Measurements from ENCODE around the gene ITPR1. TPM values are rescaled to one million over a fixed set of nuclear protein-coding genes. Genes with fewer than 3 reads are reported as not detected.

The ITPR1 gene
- total and polyA plus RNA-seq, 3 donors from 2014 or later, result 26.5 to 129 (median 59.7) TPM

DNA sequence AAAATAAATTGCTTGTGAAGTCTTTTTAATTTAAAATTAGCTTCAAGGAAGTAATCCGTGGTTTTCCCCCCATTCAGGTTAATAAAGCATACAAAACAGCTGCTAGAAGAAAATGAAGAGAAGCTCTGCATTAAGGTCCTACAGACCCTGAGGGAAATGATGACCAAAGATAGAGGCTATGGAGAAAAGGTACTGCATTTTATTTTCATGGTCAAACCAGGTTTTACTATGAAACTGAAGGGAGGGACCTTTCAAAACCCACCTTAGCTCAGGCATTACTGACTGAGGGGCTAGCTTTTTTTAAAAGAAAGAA is 218.5 kb downstream of the ITPR1 start:
- no peak for DNase-seq
- TF ChIP-seq, protein P1, sequence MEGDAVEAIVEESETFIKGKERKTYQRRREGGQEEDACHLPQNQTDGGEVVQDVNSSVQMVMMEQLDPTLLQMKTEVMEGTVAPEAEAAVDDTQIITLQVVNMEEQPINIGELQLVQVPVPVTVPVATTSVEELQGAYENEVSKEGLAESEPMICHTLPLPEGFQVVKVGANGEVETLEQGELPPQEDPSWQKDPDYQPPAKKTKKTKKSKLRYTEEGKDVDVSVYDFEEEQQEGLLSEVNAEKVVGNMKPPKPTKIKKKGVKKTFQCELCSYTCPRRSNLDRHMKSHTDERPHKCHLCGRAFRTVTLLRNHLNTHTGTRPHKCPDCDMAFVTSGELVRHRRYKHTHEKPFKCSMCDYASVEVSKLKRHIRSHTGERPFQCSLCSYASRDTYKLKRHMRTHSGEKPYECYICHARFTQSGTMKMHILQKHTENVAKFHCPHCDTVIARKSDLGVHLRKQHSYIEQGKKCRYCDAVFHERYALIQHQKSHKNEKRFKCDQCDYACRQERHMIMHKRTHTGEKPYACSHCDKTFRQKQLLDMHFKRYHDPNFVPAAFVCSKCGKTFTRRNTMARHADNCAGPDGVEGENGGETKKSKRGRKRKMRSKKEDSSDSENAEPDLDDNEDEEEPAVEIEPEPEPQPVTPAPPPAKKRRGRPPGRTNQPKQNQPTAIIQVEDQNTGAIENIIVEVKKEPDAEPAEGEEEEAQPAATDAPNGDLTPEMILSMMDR (IDR thresholded peaks at IDR 0.05), result no peak
- no peak for TF ChIP-seq POLR2A (IDR thresholded peaks at IDR 0.05)
- WGBS, 2 donors, result 27 to 38% methylated on average over 1 of the region's 1 CpG
- H3K27ac ChIP-seq, result no peak overlapping the region
- intact Hi-C loops (cut with DNase I; ENCODE audit: low total_unique reads), result loop anchor here (5.0 kb wide), 1 partner anchor 346 kb away; no protein-coding TSS in a partner anchor
- no peaks in the 10 kb centered on the region for H3K9me3 ChIP-seq
- H3K4me3 ChIP-seq, result no peak overlapping the region
- no peaks in the 10 kb centered on the region for H3K36me3 ChIP-seq (ENCODE audit: low read depth, missing control alignments)
- peaks cover 3% of the 10 kb centered on the region for H3K4me1 ChIP-seq
- no peaks in the 10 kb centered on the region for H3K27me3 ChIP-seq

DNA sequence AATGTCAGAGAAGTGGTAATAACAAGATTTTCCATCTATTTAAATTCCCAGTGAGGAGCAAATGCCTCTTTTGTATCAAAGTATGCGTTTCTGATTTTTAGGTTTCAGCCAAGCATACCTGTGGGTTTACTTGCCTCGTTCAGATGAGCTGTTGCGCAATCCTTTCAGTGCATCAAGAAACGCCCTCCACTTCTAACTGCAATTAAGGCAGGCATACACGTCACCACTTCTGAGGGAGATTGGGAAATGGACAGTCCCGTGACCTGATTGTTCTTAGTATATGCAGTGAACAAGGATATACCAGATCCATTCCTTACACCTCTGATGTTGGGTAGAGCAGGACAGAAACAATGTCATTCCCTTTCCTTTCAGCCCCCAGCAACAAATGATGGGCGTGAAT is 219.0 kb downstream of the ITPR1 start:
- H3K9me3 ChIP-seq, result no peaks in the 10 kb centered on the region
- DNase-seq, result no peak
- TF ChIP-seq POLR2A (IDR thresholded peaks at IDR 0.05), result no peak
- TF ChIP-seq, protein P1 (IDR thresholded peaks at IDR 0.05), result no peak
- no peak overlapping the region for H3K4me3 ChIP-seq
- H3K27me3 ChIP-seq, result no peaks in the 10 kb centered on the region
- 81 to 85% methylated on average over 7 of the region's 7 CpGs for WGBS, 2 donors
- intact Hi-C loops (cut with DNase I; ENCODE audit: low total_unique reads), result loop anchor here (5.0 kb wide), 1 partner anchor 345 kb away; no protein-coding TSS in a partner anchor
- peaks cover 3% of the 10 kb centered on the region for H3K4me1 ChIP-seq
- no peaks in the 10 kb centered on the region for H3K36me3 ChIP-seq (ENCODE audit: low read depth, missing control alignments)
- no peak overlapping the region for H3K27ac ChIP-seq

DNA sequence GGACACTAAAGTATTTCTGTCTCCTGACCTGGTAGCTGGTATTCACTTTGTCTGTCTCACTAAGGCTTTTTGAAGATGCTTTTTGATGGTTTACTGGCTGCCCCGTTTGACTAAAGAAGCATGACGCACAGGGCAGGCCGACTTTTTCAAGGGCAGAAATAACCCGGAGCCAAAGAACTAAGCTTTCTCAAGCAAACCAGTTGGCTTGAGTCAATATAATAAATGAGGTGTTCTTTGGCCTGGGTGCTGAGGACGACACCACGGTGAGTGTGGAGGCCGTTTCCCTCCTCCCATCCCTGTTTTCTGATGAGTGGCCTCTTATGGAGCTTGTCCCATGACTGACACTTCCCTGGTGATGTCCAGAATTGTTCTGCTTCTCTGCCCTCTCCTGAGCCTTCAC is 220.9 kb downstream of the ITPR1 start:
- 85 to 90% methylated on average over 7 of the region's 7 CpGs for WGBS, 2 donors
- DNase-seq, result no peak
- H3K9me3 ChIP-seq, result no peaks in the 10 kb centered on the region
- no peak overlapping the region for H3K27ac ChIP-seq
- H3K27me3 ChIP-seq, result no peaks in the 10 kb centered on the region
- H3K4me3 ChIP-seq, result no peak overlapping the region
- peaks cover 10% of the 10 kb centered on the region for H3K4me1 ChIP-seq
- TF ChIP-seq POLR2A (IDR thresholded peaks at IDR 0.05), result no peak
- H3K36me3 ChIP-seq (ENCODE audit: low read depth, missing control alignments), result no peaks in the 10 kb centered on the region
- intact Hi-C loops (cut with DNase I; ENCODE audit: low total_unique reads), result loop anchor here (5.0 kb wide), 1 partner anchor 343 kb away; no protein-coding TSS in a partner anchor

DNA sequence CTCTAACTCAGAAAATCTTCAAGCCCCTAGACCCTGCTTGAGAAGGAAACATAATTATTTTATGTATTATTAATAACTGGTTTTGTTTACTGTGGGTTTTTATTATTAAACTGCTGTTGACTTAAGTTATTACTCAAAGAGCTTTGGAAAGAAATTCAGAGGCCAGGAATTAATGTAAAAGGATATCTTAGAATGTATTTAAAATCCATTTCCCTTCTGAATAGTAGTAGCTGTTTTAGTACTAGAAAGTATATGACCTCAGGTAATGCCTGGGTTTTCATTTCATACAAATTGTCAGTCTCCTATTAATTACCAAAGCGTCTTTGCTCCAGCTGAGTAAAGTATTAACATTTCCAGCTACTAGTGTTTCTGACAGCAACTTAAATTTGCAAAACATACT is 223.1 kb downstream of the ITPR1 start:
- intact Hi-C loops (cut with DNase I; ENCODE audit: low total_unique reads), result no loop called here

DNA sequence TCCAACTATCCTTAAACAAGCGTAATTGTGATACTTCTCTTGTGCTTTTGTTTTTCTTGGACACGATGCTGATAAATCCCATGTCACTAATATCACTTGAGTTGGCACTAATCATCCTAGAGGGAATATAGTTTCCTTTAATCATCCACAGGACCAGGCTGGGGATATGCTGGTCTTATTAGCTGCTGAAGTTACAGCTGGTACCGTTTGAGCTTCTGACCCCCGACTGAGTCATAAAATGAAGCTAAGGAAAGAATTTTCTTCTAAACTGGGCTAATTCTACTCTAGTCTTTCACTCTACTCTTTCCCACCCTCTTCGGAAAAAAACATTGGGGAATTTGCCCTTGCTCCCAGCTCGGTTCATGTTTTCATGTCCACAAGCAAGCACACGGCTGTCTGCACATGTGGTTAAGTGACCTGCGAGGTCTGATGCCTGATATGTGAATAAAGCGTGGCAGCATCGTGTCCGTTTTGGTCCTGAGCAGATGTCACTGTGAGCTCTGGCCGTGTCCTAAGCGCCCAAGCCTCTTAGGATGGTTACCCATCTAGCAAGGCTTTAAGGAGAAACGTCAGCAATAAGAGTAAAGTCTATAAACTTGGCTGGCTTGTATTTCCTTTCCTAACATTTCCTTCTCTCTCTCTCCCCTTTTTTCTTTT is 223.7 kb downstream of the ITPR1 start:
- H3K9me3 ChIP-seq, result no peaks in the 10 kb centered on the region
- no peaks in the 10 kb centered on the region for H3K27me3 ChIP-seq
- H3K4me1 ChIP-seq, result peaks cover 38% of the 10 kb centered on the region
- peak; percentile 33 for DNase-seq
- no peaks in the 10 kb centered on the region for H3K36me3 ChIP-seq (ENCODE audit: low read depth, missing control alignments)
- peak overlapping the region; percentile 23 to 79 for H3K27ac ChIP-seq
- intact Hi-C loops (cut with DNase I; ENCODE audit: low total_unique reads), result no loop called here
- 67 to 69% methylated on average over 14 of the region's 14 CpGs for WGBS, 2 donors
- TF ChIP-seq, protein P1 (IDR thresholded peaks at IDR 0.05), result no peak
- TF ChIP-seq POLR2A (IDR thresholded peaks at IDR 0.05), result no peak
- no peak overlapping the region for H3K4me3 ChIP-seq

More for the DNA sequence above, 223.1 kb downstream of the ITPR1 start:
- no peak for DNase-seq
- H3K4me1 ChIP-seq, result peaks cover 33% of the 10 kb centered on the region
- H3K4me3 ChIP-seq, result no peak overlapping the region
- TF ChIP-seq, protein P1 (IDR thresholded peaks at IDR 0.05), result no peak
- TF ChIP-seq POLR2A (IDR thresholded peaks at IDR 0.05), result no peak
- peak overlapping the region in 1 of 2 donors; percentile 79 for H3K27ac ChIP-seq
- 47 to 64% methylated on average over 1 of the region's 1 CpG for WGBS, 2 donors
- H3K27me3 ChIP-seq, result no peaks in the 10 kb centered on the region
- H3K9me3 ChIP-seq, result no peaks in the 10 kb centered on the region
- H3K36me3 ChIP-seq (ENCODE audit: low read depth, missing control alignments), result no peaks in the 10 kb centered on the region
